ENCODE measurements around the gene VPS13D. TPM values are rescaled to one million over a fixed set of nuclear protein-coding genes. Genes with fewer than 3 reads are reported as not detected.

Gene VPS13D
- total and polyA plus RNA-seq, 2 donors from 2014 or later = 19.4 to 75.8 TPM

- no peaks in the 10 kb centered on the region for H3K27me3 ChIP-seq (ENCODE audit: control insufficient read depth, insufficient read depth, low read length)
- H3K4me1 ChIP-seq (ENCODE audit: control insufficient read depth in 2 of 3, insufficient read depth in 2 of 3, low read depth in 1 of 3, low read length in 3 of 3) = peaks cover 0 to 8% (median 0%) of the 10 kb centered on the region in 3 donors
- peaks cover 0 to 2% (median 0%) of the 10 kb centered on the region in 3 donors for H3K36me3 ChIP-seq (ENCODE audit: control insufficient read depth in 2 of 3, insufficient read depth in 3 of 3, low read length in 3 of 3)
- no peak overlapping the region for H3K9ac ChIP-seq (ENCODE audit: low read length in 3 of 3)
- no peaks in the 10 kb centered on the region for H3K9me3 ChIP-seq (ENCODE audit: control insufficient read depth in 2 of 3, insufficient read depth in 1 of 3, low read length in 3 of 3)
- no peak for FAIRE-seq
- DNase-seq = no peak
- no peak for TF ChIP-seq CTCF (IDR thresholded peaks at IDR 0.05; ENCODE audit: borderline replicate concordance, extremely low read depth, insufficient read depth)
- no peak overlapping the region for H3K27ac ChIP-seq (ENCODE audit: low read depth in 2 of 2, low read length in 2 of 2)
- H3K4me3 ChIP-seq (ENCODE audit: low read length in 3 of 3) = no peak overlapping the region
- intact Hi-C loops (cut with DNase I) = no loop called here
Measured at GRCh38 chr1:12191242-12192032, 38.4 kb upstream of the VPS13D start.

- Histone ChIP-seq H3K27me3 (ENCODE audit: control insufficient read depth, insufficient read depth, low read length) (no peaks in the 10 kb centered on the region), H3K27ac (ENCODE audit: low read depth in 2 of 2, low read length in 2 of 2) (no peak overlapping the region), H3K36me3 (ENCODE audit: control insufficient read depth in 2 of 3, insufficient read depth in 3 of 3, low read length in 3 of 3) (peaks cover 0 to under 1% (median 0%) of the 10 kb centered on the region in 3 donors), H3K4me1 (ENCODE audit: control insufficient read depth in 2 of 3, insufficient read depth in 2 of 3, low read depth in 1 of 3, low read length in 3 of 3) (no peaks in the 10 kb centered on the region), H3K4me3 (ENCODE audit: low read length in 3 of 3) (no peak overlapping the region), H3K9ac (ENCODE audit: low read length in 3 of 3) (no peak overlapping the region), H3K9me3 (ENCODE audit: control insufficient read depth in 2 of 3, insufficient read depth in 1 of 3, low read length in 3 of 3) (no peaks in the 10 kb centered on the region)
- DNase-seq (no peak), FAIRE-seq (no peak)
- intact Hi-C loops (cut with DNase I) = no loop called here
- TF ChIP-seq CTCF (IDR thresholded peaks at IDR 0.05; ENCODE audit: borderline replicate concordance, extremely low read depth, insufficient read depth) = no peak
Measured at GRCh38 chr1:12194666-12195216, 35.1 kb upstream of the VPS13D start.

GRCh38 chr1:12195416-12195815, 34.4 kb upstream of the VPS13D start:
- intact Hi-C loops (cut with DNase I) = no loop called here
- no peak for TF ChIP-seq CTCF (IDR thresholded peaks at IDR 0.05; ENCODE audit: borderline replicate concordance, extremely low read depth, insufficient read depth)
- Histone ChIP-seq H3K27ac (ENCODE audit: low read depth in 2 of 2, low read length in 2 of 2) (no peak overlapping the region), H3K9ac (ENCODE audit: low read length in 3 of 3) (no peak overlapping the region), H3K27me3 (ENCODE audit: control insufficient read depth, insufficient read depth, low read length) (no peaks in the 10 kb centered on the region), H3K36me3 (ENCODE audit: control insufficient read depth in 2 of 3, insufficient read depth in 3 of 3, low read length in 3 of 3) (no peaks in the 10 kb centered on the region), H3K4me1 (ENCODE audit: control insufficient read depth in 2 of 3, insufficient read depth in 2 of 3, low read depth in 1 of 3, low read length in 3 of 3) (no peaks in the 10 kb centered on the region), H3K9me3 (ENCODE audit: control insufficient read depth in 2 of 3, insufficient read depth in 1 of 3, low read length in 3 of 3) (no peaks in the 10 kb centered on the region), H3K4me3 (ENCODE audit: low read length in 3 of 3) (no peak overlapping the region)
- FAIRE-seq (no peak), DNase-seq (no peak)

Data from kidney (tissue), 14 donors.